HepG2 (cell line): Measurements from ENCODE around the gene TAS2R60. TPM values are rescaled to one million over a fixed set of nuclear protein-coding genes. Genes with fewer than 3 reads are reported as not detected.
A peak's percentile ranks its signal among the peaks of the same experiment; 100 is the strongest.

ENCODE experiments used
- FOXK2 ChIP-seq: fragments of 450-650 bp; IDR thresholded peaks from 2 replicates; pipeline ENCODE4 v1.6.1; 2016
- HES4 ChIP-seq: sonication (generic); formaldehyde crosslinking; IDR thresholded peaks from 2 replicates; pipeline ENCODE4 v1.9.0; 2021; ENCODE audit warnings: mild to moderate bottlenecking, missing genetic modification reagents, borderline replicate concordance
- MAX ChIP-seq: IDR thresholded peaks from 2 replicates; pipeline ENCODE4 v1.6.1; 2012; ENCODE audit warnings: inconsistent platforms
- MED1 ChIP-seq: sonication (generic); formaldehyde crosslinking; IDR thresholded peaks from 2 replicates; pipeline ENCODE4 v1.4.0; 2020; ENCODE audit warnings: missing genetic modification reagents
- MXD3 ChIP-seq: IDR thresholded peaks from 2 replicates; pipeline ENCODE4 v1.6.1; 2016; ENCODE audit warnings: mild to moderate bottlenecking, missing biosample characterization, missing genetic modification reagents
- NCOA5 ChIP-seq: sonication (generic); formaldehyde crosslinking; IDR thresholded peaks from 2 replicates; pipeline ENCODE4 v1.4.0; 2020; ENCODE audit warnings: missing genetic modification reagents
- NFAT5 ChIP-seq: sonication (generic); formaldehyde crosslinking; IDR thresholded peaks from 2 replicates; pipeline ENCODE4 v1.4.0; 2020; ENCODE audit warnings: missing genetic modification reagents
- RARA ChIP-seq: IDR thresholded peaks from 2 replicates; pipeline ENCODE4 v1.6.1; 2016; ENCODE audit warnings: missing genetic modification reagents, missing compliant biosample characterization
- REPIN1 ChIP-seq: sonication (generic); formaldehyde crosslinking; IDR thresholded peaks from 2 replicates; pipeline ENCODE4 v1.8.0; 2022; ENCODE audit warnings: missing genetic modification reagents, low read depth, mild to moderate bottlenecking, borderline replicate concordance
- SNAPC4 ChIP-seq: sonication (generic); formaldehyde crosslinking; IDR thresholded peaks from 2 replicates; pipeline ENCODE4 v1.4.0; 2020; ENCODE audit warnings: mild to moderate bottlenecking, missing genetic modification reagents
- STAT5B ChIP-seq: sonication (generic); formaldehyde crosslinking; IDR thresholded peaks from 2 replicates; pipeline ENCODE4 v1.4.0; 2020; ENCODE audit warnings: missing genetic modification reagents
- TEAD2 ChIP-seq: sonication (generic); formaldehyde crosslinking; IDR thresholded peaks from 2 replicates; pipeline ENCODE4 v1.9.0; 2021; ENCODE audit warnings: missing genetic modification reagents
- ZFP1 ChIP-seq: IDR thresholded peaks from 2 replicates; pipeline ENCODE4 v1.6.1; 2016
- ZNF33B ChIP-seq: sonication (generic); formaldehyde crosslinking; IDR thresholded peaks from 2 replicates; pipeline ENCODE4 v1.5.1; 2020; ENCODE audit warnings: mild to moderate bottlenecking, missing genetic modification reagents
- ZNF468 ChIP-seq: sonication (generic); formaldehyde crosslinking; IDR thresholded peaks from 2 replicates; pipeline ENCODE4 v1.8.0; 2022; ENCODE audit warnings: mild to moderate bottlenecking, moderate library complexity, missing genetic modification reagents
- ZNF550 ChIP-seq: sonication (generic); formaldehyde crosslinking; IDR thresholded peaks from 2 replicates; pipeline ENCODE4 v1.4.0; 2020; ENCODE audit warnings: mild to moderate bottlenecking, missing genetic modification reagents, borderline replicate concordance
- ZNF598 ChIP-seq: sonication (generic); formaldehyde crosslinking; IDR thresholded peaks from 2 replicates; pipeline ENCODE4 v1.5.1; 2020; ENCODE audit warnings: mild to moderate bottlenecking, missing genetic modification reagents, borderline replicate concordance
- ZNF619 ChIP-seq: sonication (generic); formaldehyde crosslinking; IDR thresholded peaks from 2 replicates; pipeline ENCODE4 v1.4.0; 2020; ENCODE audit warnings: mild to moderate bottlenecking, missing genetic modification reagents
- ZNF768 ChIP-seq: sonication (generic); formaldehyde crosslinking; IDR thresholded peaks from 2 replicates; pipeline ENCODE4 v1.4.0; 2020; ENCODE audit warnings: missing genetic modification reagents
- ZNF780A ChIP-seq: sonication (generic); formaldehyde crosslinking; IDR thresholded peaks from 2 replicates; pipeline ENCODE4 v1.8.0; 2022; ENCODE audit warnings: mild to moderate bottlenecking, missing genetic modification reagents, moderate library complexity
- ZNF790 ChIP-seq: sonication (generic); formaldehyde crosslinking; IDR thresholded peaks from 2 replicates; pipeline ENCODE4 v1.8.0; 2022; ENCODE audit warnings: missing genetic modification reagents, mild to moderate bottlenecking, borderline replicate concordance
- ZNF83 ChIP-seq: sonication (generic); formaldehyde crosslinking; IDR thresholded peaks from 2 replicates; pipeline ENCODE4 v1.4.0; 2020; ENCODE audit warnings: missing genetic modification reagents, mild to moderate bottlenecking, borderline replicate concordance
- polyA plus RNA-seq, 8 experiments: library from polyadenylated mRNA; depleted of rRNA in 3 of 8; stranded (reverse) in 7 of 8; unstranded in 1 of 8; fragments of >200 nt; fragmentation: Illumina TruSeq in 4 of 8; extraction: Trizol in 4 of 8; gene quantifications; 2 replicates each; pipeline versions ENCODE4 v1.2.1 to v1.2.3, GENCODE V29; 2011 to 2016; ENCODE audit warnings: low read depth in 4 of 8, missing spikeins in 1 of 8, mixed read lengths in 1 of 8; ENCODE audit not compliant: insufficient read depth in 1 of 8
- total RNA-seq, 5 experiments: library from RNA; depleted of rRNA; stranded (reverse); fragments of >200 nt; fragmentation: Illumina TruSeq; extraction: Trizol; gene quantifications; 2 replicates each; pipeline ENCODE4 v1.2.3, GENCODE V29; 2016; ENCODE audit warnings: low read depth in 1 of 5

TAS2R60 gene
- total and polyA plus RNA-seq, 2 of the 13 experiments (the other 11 are each of a cell fraction or from before 2014, with no cell fraction given), result not detected

- TF ChIP-seq ZNF550 (0 out of 2 replicates have a peak, but pooled peaks have one; percentile 14), NFAT5 (CRISPR knock-in tag) (no peak), ZNF598 (CRISPR knock-in tag) (no peak), ZFP1 (CRISPR knock-in tag) (no peak), ZNF33B (CRISPR knock-in tag) (no peak), NCOA5 (CRISPR knock-in tag) (no peak), MAX (peak; percentile 47; the same call in 1 of the 2 replicates), HES4 (CRISPR knock-in tag) (no peak), ZNF790 (CRISPR knock-in tag) (no peak), REPIN1 (no peak), FOXK2 (no peak), ZNF780A (CRISPR knock-in tag) (no peak), STAT5B (CRISPR knock-in tag) (no peak), MXD3 (CRISPR knock-in tag) (no peak), ZNF468 (CRISPR knock-in tag) (no peak), MED1 (CRISPR knock-in tag) (no peak), ZNF768 (peak; percentile 82; the same call in 1 of the 2 replicates), SNAPC4 (no peak), TEAD2 (no peak), RARA (CRISPR knock-in tag) (no peak), ZNF83 (CRISPR knock-in tag) (no peak), ZNF619 (0 out of 2 replicates have a peak, but pooled peaks have one; percentile 28)
Observed at GRCh38 chr7:143396182-143396581, 47.1 kb upstream of the TAS2R60 start (continued).
